CD14-positive monocyte (primary cell): ENCODE results near the gene CIPC. TPM values are rescaled to one million over a fixed set of nuclear protein-coding genes. Genes with fewer than 3 reads are reported as not detected.

Experiments used
- DNase-seq, 3 donors: peaks; one replicate each; pipeline ENCODE4 v3.0.0-alpha.2; 2011 to 2022
- H2AFZ ChIP-seq: 2 replicates; pipeline ENCODE4 v1.6.0; 2012; ENCODE audit warnings: mild to moderate bottlenecking, low read depth, low read length, inconsistent platforms; ENCODE audit not compliant: insufficient read depth, poor library complexity, severe bottlenecking
- H3K27ac ChIP-seq, 2 donors: 1 replicate in 1 of 2; 2 replicates in 1 of 2; pipeline ENCODE4 v1.5.1; 2012 to 2013; ENCODE audit warnings: low read length in 2 of 2, control low read depth in 1 of 2, inconsistent platforms in 1 of 2, low read depth in 1 of 2, mild to moderate bottlenecking in 1 of 2
- H3K27me3 ChIP-seq, 2 donors: one replicate each; pipeline versions ENCODE4 v1.6.0 to v1.6.1; 2011 to 2013; ENCODE audit warnings: low read length in 2 of 2; ENCODE audit not compliant: control insufficient read depth in 2 of 2, insufficient read depth in 2 of 2
- H3K36me3 ChIP-seq, 2 donors: replicated peaks in 1 of 2; 1 replicate in 1 of 2; 2 replicates in 1 of 2; pipeline versions ENCODE4 v1.5.1 to v1.6.1; 2012 to 2013; ENCODE audit warnings: low read length in 2 of 2, control low read depth in 1 of 2, inconsistent platforms in 1 of 2, mild to moderate bottlenecking in 1 of 2; ENCODE audit not compliant: insufficient read depth in 2 of 2, control insufficient read depth in 1 of 2
- H3K4me1 ChIP-seq, 2 donors: 1 replicate in 1 of 2; 2 replicates in 1 of 2; pipeline versions ENCODE4 v1.5.1 to v1.6.1; 2012 to 2013; ENCODE audit warnings: low read length in 2 of 2, control low read depth in 1 of 2, inconsistent platforms in 1 of 2, mild to moderate bottlenecking in 1 of 2, moderate library complexity in 1 of 2; ENCODE audit not compliant: insufficient read depth in 2 of 2, control insufficient read depth in 1 of 2
- H3K4me2 ChIP-seq: replicated peaks from 2 replicates; pipeline ENCODE3; 2012; ENCODE audit warnings: low read length, moderate library complexity, mild to moderate bottlenecking; ENCODE audit not compliant: poor library complexity, severe bottlenecking; ENCODE audit errors: extremely low read depth
- H3K4me3 ChIP-seq, 3 experiments: fragments of 200-600 bp in 1 of 3; sonication (generic) in 1 of 3; replicated peaks in 1 of 3; 1 replicate in 2 of 3; 2 replicates in 1 of 3; pipeline ENCODE4 v1.5.1; 2011 to 2013; ENCODE audit warnings: low read length in 3 of 3, mild to moderate bottlenecking in 3 of 3, control low read depth in 2 of 3, low read depth in 2 of 3, inconsistent platforms in 1 of 3, moderate library complexity in 1 of 3
- H3K79me2 ChIP-seq: 2 replicates; pipeline ENCODE4 v1.6.0; 2012; ENCODE audit warnings: mild to moderate bottlenecking, control low read depth, inconsistent platforms, low read length, moderate library complexity; ENCODE audit not compliant: insufficient read depth
- H3K9ac ChIP-seq: 2 replicates; pipeline ENCODE4 v1.6.0; 2017; ENCODE audit warnings: low read length, mild to moderate bottlenecking; ENCODE audit not compliant: insufficient read depth, poor library complexity, severe bottlenecking
- H3K9me3 ChIP-seq, 2 donors: replicated peaks in 1 of 2; 1 replicate in 1 of 2; 2 replicates in 1 of 2; pipeline versions ENCODE4 v1.5.1 to v1.6.1; 2012 to 2013; ENCODE audit warnings: low read length in 2 of 2, control low read depth in 1 of 2; ENCODE audit not compliant: control insufficient read depth in 1 of 2, insufficient read depth in 1 of 2
- H4K20me1 ChIP-seq: 2 replicates; pipeline ENCODE4 v1.6.0; 2012; ENCODE audit warnings: mild to moderate bottlenecking, low read length, control low read depth, moderate library complexity; ENCODE audit not compliant: insufficient read depth
- H3K27ac Mint-ChIP-seq, 7 donors: one replicate each; pipeline ENCODE4 v1.8.0; 2020; ENCODE audit warnings: mild to moderate bottlenecking in 7 of 7, mixed read lengths in 7 of 7, moderate library complexity in 6 of 7, inconsistent platforms in 2 of 7
- H3K27me3 Mint-ChIP-seq, 3 donors: one replicate each; pipeline ENCODE4 v1.8.0; 2021 to 2022; ENCODE audit warnings: low read depth in 3 of 3, mild to moderate bottlenecking in 3 of 3, mixed read lengths in 3 of 3, moderate library complexity in 3 of 3, inconsistent platforms in 1 of 3
- H3K36me3 Mint-ChIP-seq, 2 donors: one replicate each; pipeline ENCODE4 v1.8.0; 2020; ENCODE audit warnings: mixed read lengths in 2 of 2, inconsistent platforms in 1 of 2, mild to moderate bottlenecking in 1 of 2
- H3K4me1 Mint-ChIP-seq: one replicate; pipeline ENCODE4 v1.8.0; 2020; ENCODE audit warnings: mild to moderate bottlenecking, mixed read lengths
- H3K4me3 Mint-ChIP-seq, 2 donors: one replicate each; pipeline ENCODE4 v1.8.0; 2020; ENCODE audit warnings: mild to moderate bottlenecking in 2 of 2, mixed read lengths in 2 of 2, moderate library complexity in 1 of 2
- H3K9me3 Mint-ChIP-seq, 7 donors: one replicate each; pipeline ENCODE4 v1.8.0; 2020 to 2022; ENCODE audit warnings: mixed read lengths in 7 of 7, mild to moderate bottlenecking in 6 of 7, moderate library complexity in 6 of 7, inconsistent platforms in 2 of 7
- WGBS: methylation state at CpG from one replicate; pipeline ENCODE4 v1.1.5; 2013; ENCODE audit warnings: missing lambda C conversion rate; ENCODE audit not compliant: insufficient coverage; 5-methylcytosine and 5-hydroxymethylcytosine counted together
- intact Hi-C, 2 donors: fragments of 100-400 bp; cut with micrococcal nuclease; formaldehyde crosslinking; loops; one replicate each; pipeline versions ENCODE4 v1.15.0 to v1.15.1; 2023
- polyA plus RNA-seq, 3 donors: library from polyadenylated mRNA; depleted of rRNA in 1 of 3; unstranded in 2 of 3; stranded (reverse) in 1 of 3; fragments of 300-500 nt in 2 of 3; fragments of >200 nt in 1 of 3; fragmentation: Illumina TruSeq in 2 of 3; gene quantifications; 1 replicate in 2 of 3; 2 replicates in 1 of 3; pipeline ENCODE4 v1.2.3, GENCODE V29; 2012 to 2021
- TF ChIP-seq, protein P1 (sequence below): fragments of 200-600 bp; IDR thresholded peaks from one replicate; pipeline ENCODE4 v1.8.0; 2022; ENCODE audit warnings: antibody characterized with exemption, mild to moderate bottlenecking

Gene CIPC
- polyA plus RNA-seq, 3 donors: 4.4 to 11.2 (median 7.0) TPM

DNA sequence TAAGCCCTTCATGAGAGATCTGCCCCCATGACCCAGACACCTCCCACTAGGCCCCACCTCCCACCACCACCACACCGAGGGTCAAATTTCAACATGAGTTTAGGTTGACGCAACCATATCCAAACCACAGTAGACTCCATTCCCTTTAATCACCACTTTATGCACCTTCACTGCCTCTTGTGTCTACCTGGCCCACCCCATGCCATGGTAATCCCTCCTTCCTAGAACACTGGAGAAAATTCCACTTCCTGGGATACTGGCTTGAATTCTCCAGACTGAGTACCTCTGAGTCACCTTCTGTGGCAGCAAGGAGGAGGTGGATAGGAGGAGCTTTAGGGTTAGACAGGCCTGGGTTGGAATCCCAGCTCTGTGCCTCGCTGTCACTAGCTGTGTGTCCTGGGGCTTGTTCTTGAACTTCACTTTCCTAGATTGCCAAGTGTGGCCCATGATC lies 26.1 kb upstream of the CIPC start:
- Histone ChIP-seq H2AFZ (no peak overlapping the region), H3K4me2 (no peak overlapping the region), H4K20me1 (no peaks in the 10 kb centered on the region), H3K4me1 (peaks cover 14% of the 10 kb centered on the region in 2 donors), H3K9me3 (no peaks in the 10 kb centered on the region), H3K9ac (no peak overlapping the region), H3K4me3 (no peak overlapping the region), H3K27ac (no peak overlapping the region), H3K36me3 (no peaks in the 10 kb centered on the region), H3K27me3 (no peaks in the 10 kb centered on the region), H3K79me2 (no peaks in the 10 kb centered on the region)
- H3K27me3 Mint-ChIP-seq: peaks cover 4 to 8% (median 7%) of the 10 kb centered on the region in 3 donors
- TF ChIP-seq, protein P1, sequence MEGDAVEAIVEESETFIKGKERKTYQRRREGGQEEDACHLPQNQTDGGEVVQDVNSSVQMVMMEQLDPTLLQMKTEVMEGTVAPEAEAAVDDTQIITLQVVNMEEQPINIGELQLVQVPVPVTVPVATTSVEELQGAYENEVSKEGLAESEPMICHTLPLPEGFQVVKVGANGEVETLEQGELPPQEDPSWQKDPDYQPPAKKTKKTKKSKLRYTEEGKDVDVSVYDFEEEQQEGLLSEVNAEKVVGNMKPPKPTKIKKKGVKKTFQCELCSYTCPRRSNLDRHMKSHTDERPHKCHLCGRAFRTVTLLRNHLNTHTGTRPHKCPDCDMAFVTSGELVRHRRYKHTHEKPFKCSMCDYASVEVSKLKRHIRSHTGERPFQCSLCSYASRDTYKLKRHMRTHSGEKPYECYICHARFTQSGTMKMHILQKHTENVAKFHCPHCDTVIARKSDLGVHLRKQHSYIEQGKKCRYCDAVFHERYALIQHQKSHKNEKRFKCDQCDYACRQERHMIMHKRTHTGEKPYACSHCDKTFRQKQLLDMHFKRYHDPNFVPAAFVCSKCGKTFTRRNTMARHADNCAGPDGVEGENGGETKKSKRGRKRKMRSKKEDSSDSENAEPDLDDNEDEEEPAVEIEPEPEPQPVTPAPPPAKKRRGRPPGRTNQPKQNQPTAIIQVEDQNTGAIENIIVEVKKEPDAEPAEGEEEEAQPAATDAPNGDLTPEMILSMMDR: no peak
- H3K27ac Mint-ChIP-seq: no peak overlapping the region
- no peak for DNase-seq
- intact Hi-C loops: no loop called here
- no peak overlapping the region for H3K4me3 Mint-ChIP-seq
- peaks cover 0 to 5% (median 0%) of the 10 kb centered on the region in 7 donors for H3K9me3 Mint-ChIP-seq
- H3K36me3 Mint-ChIP-seq: no peaks in the 10 kb centered on the region
- peaks cover 20% of the 10 kb centered on the region for H3K4me1 Mint-ChIP-seq
- 45% methylated on average over 3 of the region's 3 CpGs for WGBS

DNA sequence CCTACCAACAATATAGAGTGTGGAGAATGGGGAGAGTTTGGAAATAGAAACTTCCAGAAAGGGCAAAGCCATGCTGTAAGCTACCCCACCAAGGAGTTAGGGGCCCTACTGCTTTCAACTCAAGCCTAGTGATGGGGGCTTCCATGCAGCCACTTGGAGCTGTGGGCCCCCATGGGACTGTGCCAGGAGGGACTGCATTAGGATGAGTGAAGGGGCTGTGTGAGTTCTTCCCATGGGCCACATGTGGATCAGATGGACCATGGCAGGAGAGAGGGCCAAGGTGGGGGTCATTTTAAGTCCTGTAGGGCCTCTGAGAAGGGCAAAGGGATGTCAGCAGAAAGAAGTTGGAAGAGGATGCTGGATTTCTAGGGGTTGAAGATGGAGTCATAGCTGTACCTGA lies 23.1 kb upstream of the CIPC start:
- Mint-ChIP-seq H3K27ac (peak overlapping the region in 1 of 7 donors; percentile 38), H3K4me3 (peak overlapping the region in 1 of 2 donors; percentile 58)

More for the DNA sequence above, 23.1 kb upstream of the CIPC start:
- Mint-ChIP-seq H3K27me3 (peaks cover 0 to 7% (median 2%) of the 10 kb centered on the region in 3 donors), H3K4me1 (peaks cover 20% of the 10 kb centered on the region), H3K9me3 (peaks cover 2 to 10% (median 3%) of the 10 kb centered on the region in 7 donors), H3K36me3 (no peaks in the 10 kb centered on the region)
- Histone ChIP-seq H3K4me2 (no peak overlapping the region), H3K9me3 (peaks cover 3% of the 10 kb centered on the region in 2 donors), H3K79me2 (no peaks in the 10 kb centered on the region), H3K27me3 (no peaks in the 10 kb centered on the region), H4K20me1 (no peaks in the 10 kb centered on the region), H3K27ac (no peak overlapping the region), H3K4me3 (no peak overlapping the region), H2AFZ (no peak overlapping the region), H3K9ac (no peak overlapping the region), H3K36me3 (no peaks in the 10 kb centered on the region), H3K4me1 (peaks cover 16 to 17% of the 10 kb centered on the region in 2 donors)
- DNase-seq: no peak
- intact Hi-C loops: no loop called here
- TF ChIP-seq, protein P1: no peak
